ENCODE results near the gene MPP7.

DNA sequence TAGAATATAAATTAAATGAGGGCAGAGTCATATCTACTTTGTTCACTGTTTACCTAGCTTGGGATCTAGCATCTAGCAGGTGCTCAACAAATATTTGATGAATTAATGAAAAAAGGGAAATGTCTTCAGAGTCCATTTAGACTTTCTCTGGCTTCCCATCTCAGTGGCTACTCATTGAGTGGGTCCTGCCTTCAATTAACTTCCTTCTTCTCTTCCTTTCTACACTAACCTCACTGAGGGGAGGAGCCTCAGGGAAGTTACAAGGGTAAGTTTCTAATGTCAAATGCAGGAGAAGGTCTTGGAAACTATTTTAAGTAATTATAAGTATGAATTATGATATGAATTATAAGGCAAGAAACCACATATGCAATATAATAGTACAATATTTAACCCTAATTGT lies 28.2 kb upstream of the MPP7 start:
- TF ChIP-seq, protein P1, sequence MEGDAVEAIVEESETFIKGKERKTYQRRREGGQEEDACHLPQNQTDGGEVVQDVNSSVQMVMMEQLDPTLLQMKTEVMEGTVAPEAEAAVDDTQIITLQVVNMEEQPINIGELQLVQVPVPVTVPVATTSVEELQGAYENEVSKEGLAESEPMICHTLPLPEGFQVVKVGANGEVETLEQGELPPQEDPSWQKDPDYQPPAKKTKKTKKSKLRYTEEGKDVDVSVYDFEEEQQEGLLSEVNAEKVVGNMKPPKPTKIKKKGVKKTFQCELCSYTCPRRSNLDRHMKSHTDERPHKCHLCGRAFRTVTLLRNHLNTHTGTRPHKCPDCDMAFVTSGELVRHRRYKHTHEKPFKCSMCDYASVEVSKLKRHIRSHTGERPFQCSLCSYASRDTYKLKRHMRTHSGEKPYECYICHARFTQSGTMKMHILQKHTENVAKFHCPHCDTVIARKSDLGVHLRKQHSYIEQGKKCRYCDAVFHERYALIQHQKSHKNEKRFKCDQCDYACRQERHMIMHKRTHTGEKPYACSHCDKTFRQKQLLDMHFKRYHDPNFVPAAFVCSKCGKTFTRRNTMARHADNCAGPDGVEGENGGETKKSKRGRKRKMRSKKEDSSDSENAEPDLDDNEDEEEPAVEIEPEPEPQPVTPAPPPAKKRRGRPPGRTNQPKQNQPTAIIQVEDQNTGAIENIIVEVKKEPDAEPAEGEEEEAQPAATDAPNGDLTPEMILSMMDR (IDR thresholded peaks at IDR 0.05; ENCODE audit: insufficient read depth, low read length) = no peak
- no peak for TF ChIP-seq POLR2AphosphoS5 (IDR thresholded peaks at IDR 0.05; ENCODE audit: low read depth)
- TF ChIP-seq, protein P2, sequence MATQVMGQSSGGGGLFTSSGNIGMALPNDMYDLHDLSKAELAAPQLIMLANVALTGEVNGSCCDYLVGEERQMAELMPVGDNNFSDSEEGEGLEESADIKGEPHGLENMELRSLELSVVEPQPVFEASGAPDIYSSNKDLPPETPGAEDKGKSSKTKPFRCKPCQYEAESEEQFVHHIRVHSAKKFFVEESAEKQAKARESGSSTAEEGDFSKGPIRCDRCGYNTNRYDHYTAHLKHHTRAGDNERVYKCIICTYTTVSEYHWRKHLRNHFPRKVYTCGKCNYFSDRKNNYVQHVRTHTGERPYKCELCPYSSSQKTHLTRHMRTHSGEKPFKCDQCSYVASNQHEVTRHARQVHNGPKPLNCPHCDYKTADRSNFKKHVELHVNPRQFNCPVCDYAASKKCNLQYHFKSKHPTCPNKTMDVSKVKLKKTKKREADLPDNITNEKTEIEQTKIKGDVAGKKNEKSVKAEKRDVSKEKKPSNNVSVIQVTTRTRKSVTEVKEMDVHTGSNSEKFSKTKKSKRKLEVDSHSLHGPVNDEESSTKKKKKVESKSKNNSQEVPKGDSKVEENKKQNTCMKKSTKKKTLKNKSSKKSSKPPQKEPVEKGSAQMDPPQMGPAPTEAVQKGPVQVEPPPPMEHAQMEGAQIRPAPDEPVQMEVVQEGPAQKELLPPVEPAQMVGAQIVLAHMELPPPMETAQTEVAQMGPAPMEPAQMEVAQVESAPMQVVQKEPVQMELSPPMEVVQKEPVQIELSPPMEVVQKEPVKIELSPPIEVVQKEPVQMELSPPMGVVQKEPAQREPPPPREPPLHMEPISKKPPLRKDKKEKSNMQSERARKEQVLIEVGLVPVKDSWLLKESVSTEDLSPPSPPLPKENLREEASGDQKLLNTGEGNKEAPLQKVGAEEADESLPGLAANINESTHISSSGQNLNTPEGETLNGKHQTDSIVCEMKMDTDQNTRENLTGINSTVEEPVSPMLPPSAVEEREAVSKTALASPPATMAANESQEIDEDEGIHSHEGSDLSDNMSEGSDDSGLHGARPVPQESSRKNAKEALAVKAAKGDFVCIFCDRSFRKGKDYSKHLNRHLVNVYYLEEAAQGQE (IDR thresholded peaks at IDR 0.05; ENCODE audit: insufficient replicate concordance, low read depth) = no peak
- TF ChIP-seq SPI1 (IDR thresholded peaks at IDR 0.05; ENCODE audit: borderline replicate concordance, low read depth) = no peak; the same call in 1 of the 2 replicates
- no peak for TF ChIP-seq GABPA (IDR thresholded peaks at IDR 0.05; ENCODE audit: low read depth)

Data from HL-60 (cell line).